Cardiac muscle cell (in vitro differentiated cells and primary cell): ENCODE data around the gene PRXL2B. TPM values are rescaled to one million over a fixed set of nuclear protein-coding genes. Genes with fewer than 3 reads are reported as not detected.

Experiments used
- DNase-seq, 2 donors: peaks; one replicate each; pipeline versions ENCODE4 v3.0.0 to v3.0.0-alpha.2; 2010 to 2017; ENCODE audit warnings: low read depth in 1 of 2, low spot score in 1 of 2
- H3K27ac ChIP-seq: fragments of 200-600 bp; sonication (generic); 2 replicates; pipeline ENCODE4 v1.5.1; 2016
- H3K27me3 ChIP-seq: fragments of 200-600 bp; sonication (generic); 2 replicates; pipeline ENCODE4 v1.6.0; 2016; ENCODE audit warnings: control low read depth
- H3K36me3 ChIP-seq: fragments of 200-600 bp; sonication (generic); 2 replicates; pipeline ENCODE4 v1.5.1; 2016; ENCODE audit warnings: control low read depth
- H3K4me1 ChIP-seq: fragments of 200-600 bp; sonication (generic); 2 replicates; pipeline ENCODE4 v1.8.1; 2017; ENCODE audit warnings: low read depth, mild to moderate bottlenecking, mixed run types
- H3K4me3 ChIP-seq: fragments of 200-600 bp; sonication (generic); 2 replicates; pipeline ENCODE4 v1.5.1; 2016; ENCODE audit warnings: mild to moderate bottlenecking
- H3K9me3 ChIP-seq: fragments of 200-600 bp; sonication (generic); 2 replicates; pipeline ENCODE4 v1.5.1; 2017; ENCODE audit warnings: low read depth, mild to moderate bottlenecking, control low read depth
- CTCF ChIP-seq: IDR thresholded peaks from 2 replicates; pipeline ENCODE4 v1.5.1; 2012; ENCODE audit warnings: low read depth, mild to moderate bottlenecking, low read length
- polyA plus RNA-seq: library from polyadenylated mRNA; unstranded; fragments of >200 nt; fragmentation: Nextera tagmentation; extraction: Ambion mirVana; gene quantifications from 2 replicates; pipeline ENCODE4 v1.2.1, GENCODE V29; 2016
- total RNA-seq: library from RNA; depleted of rRNA; stranded (reverse); fragments of >200 nt; gene quantifications from 2 replicates; pipeline ENCODE4 v1.2.3, GENCODE V29; 2016

The PRXL2B gene
- total and polyA plus RNA-seq, 2 experiments from 2014 or later = 53.0 to 59.5 TPM

DNA sequence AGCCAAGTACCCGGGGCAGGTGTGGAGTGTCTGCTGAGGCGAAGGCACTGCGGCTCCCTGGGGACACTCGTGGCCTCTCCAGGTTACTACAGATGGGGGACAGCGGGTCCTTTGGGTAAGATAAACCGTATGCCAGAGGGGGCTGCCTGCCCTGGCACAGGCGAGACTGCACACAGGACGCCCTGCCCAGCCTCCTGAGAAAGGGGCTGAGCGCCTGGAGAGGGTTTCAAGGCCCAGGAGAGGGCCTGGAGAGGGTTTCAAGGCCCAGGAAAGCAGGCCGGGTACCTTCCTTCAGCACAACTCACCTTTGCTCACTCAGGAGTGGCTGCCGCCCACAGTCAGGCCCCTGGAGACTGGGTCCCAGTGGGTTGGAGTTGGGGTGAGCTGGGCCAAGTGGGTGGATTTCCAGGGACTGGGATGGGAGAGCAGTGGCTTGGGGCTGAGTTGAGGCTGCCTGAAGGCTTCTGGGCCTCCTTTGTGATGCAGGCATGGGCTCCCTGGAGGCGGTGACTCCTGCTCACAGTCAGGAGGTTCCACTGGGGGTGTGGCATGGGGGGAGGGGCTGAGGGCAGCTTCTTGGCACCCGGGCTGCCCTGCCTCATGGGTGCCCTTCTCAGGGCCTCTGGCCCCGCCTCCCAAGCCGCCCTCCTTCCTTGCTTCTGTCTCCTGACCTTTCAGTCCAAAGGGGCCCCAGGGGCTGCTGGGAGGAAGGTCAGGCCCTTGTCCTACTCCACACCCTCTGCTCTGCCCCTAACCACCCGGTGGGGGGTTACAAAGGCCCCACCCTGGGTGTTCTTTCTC lies 46.2 kb downstream of the PRXL2B start, which contains the start of gene MMEL1:
Gene MMEL1 (minus strand): TSS at position 456 of the 801 bp plus-strand sequence. CDS start 3,532 bp downstream, outside the sequence.
- Histone ChIP-seq H3K4me1 (no peaks in the 10 kb centered on the region), H3K27me3 (no peaks in the 10 kb centered on the region), H3K4me3 (no peak within 1 kb of the TSS), H3K9me3 (no peaks in the 10 kb centered on the region), H3K27ac (no peak within 1 kb of the TSS), H3K36me3 (no peaks in the 10 kb centered on the region)
- no peak for TF ChIP-seq CTCF
- DNase-seq = no peak

DNA sequence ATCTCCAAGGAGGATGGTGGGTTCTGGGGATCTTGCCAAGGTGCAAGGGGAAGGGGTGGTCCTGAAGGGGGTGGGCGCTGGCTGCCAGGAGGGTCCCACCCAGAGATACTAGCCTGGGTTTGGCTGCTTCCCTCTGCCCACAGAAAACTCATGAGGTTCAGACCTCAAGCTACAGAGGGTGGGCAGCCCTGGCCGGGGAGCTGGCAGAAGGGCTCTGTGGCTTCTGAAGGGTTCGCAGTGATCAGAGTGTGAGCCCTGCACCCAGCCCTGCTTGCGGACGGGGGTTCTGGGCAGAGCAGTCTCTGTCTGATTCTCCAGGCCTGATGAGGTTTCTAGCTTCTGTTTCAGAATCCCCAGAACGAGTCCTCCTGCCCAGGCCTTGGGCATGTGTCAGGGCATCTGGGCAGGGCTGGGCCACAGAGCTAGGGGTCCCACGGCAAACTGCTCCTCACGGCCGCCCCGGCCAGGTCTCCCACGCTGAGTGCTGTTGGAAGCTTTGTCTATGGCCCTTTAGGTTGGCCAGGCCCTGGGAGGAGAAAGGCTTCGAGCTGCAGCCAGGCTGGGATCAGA lies 46.9 kb downstream of the PRXL2B start:
- no peaks in the 10 kb centered on the region for H3K27me3 ChIP-seq
- DNase-seq = no peak
- H3K36me3 ChIP-seq = no peaks in the 10 kb centered on the region
- no peak for TF ChIP-seq CTCF
- no peaks in the 10 kb centered on the region for H3K9me3 ChIP-seq
- H3K4me3 ChIP-seq = no peak overlapping the region
- no peak overlapping the region for H3K27ac ChIP-seq
- no peaks in the 10 kb centered on the region for H3K4me1 ChIP-seq

GRCh38 chr1:2633936-2634491 lies 47.4 kb downstream of the PRXL2B start:
- Histone ChIP-seq H3K27me3 (no peaks in the 10 kb centered on the region), H3K4me1 (no peaks in the 10 kb centered on the region)

DNA sequence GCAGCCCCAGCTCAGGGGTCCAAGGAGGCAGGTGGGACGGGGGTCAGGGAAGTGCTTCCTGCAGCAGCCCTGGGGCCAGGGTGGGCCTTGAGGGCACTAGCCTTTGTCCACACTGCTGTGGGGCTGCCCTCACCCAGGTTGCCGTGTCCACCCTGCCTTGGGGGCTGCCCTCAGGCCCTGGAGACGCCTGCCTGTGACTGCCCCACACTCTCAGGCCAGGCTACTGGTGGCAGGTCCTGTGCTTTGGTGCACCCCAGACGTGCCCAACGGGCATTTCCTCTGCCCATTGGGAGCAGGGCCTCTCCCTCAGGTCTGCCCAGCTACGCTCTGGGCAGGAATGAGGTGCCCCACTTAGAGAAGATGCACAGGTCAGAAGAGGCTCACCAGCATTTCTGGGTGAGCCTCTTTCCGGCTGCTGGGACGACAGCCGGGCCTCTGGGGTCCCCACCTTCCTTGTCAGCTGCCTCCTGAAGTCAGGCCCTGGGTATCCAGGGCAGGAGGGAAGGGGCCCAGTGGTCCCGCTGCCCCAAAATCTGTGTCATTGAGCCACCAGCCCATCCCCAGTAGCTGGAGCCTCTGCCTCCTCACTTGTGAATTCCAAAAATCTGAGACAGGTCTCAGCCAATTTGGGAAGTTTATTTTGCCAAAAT lies 48.9 kb downstream of the PRXL2B start:
- no peak for TF ChIP-seq CTCF
- Histone ChIP-seq H3K4me3 (no peak overlapping the region), H3K27ac (no peak overlapping the region), H3K27me3 (no peaks in the 10 kb centered on the region), H3K36me3 (no peaks in the 10 kb centered on the region), H3K4me1 (no peaks in the 10 kb centered on the region), H3K9me3 (no peaks in the 10 kb centered on the region)
- no peak for DNase-seq

More at GRCh38 chr1:2633936-2634491, 47.4 kb downstream of the PRXL2B start:
- no peak overlapping the region for H3K4me3 ChIP-seq
- H3K36me3 ChIP-seq = no peaks in the 10 kb centered on the region
- TF ChIP-seq CTCF = no peak
- no peak overlapping the region for H3K27ac ChIP-seq
- no peak for DNase-seq
- no peaks in the 10 kb centered on the region for H3K9me3 ChIP-seq

GRCh38 chr1:2636733-2637132 lies 50.2 kb downstream of the PRXL2B start:
- no peak for DNase-seq
- Histone ChIP-seq H3K9me3 (no peaks in the 10 kb centered on the region), H3K27me3 (no peaks in the 10 kb centered on the region), H3K4me1 (no peaks in the 10 kb centered on the region), H3K36me3 (no peaks in the 10 kb centered on the region), H3K27ac (no peak overlapping the region), H3K4me3 (no peak overlapping the region)
- TF ChIP-seq CTCF = no peak
